Mammary epithelial cell (primary cell): ENCODE measurements around the gene DGKI.
"Not testable (repeated sequence)": the region's sequence is repeated elsewhere in the genome, so short reads cannot be mapped to it uniquely, and the experiment has no call there.

Source experiments
- EZH2 ChIP-seq: IDR thresholded peaks from 2 replicates; pipeline ENCODE4 v1.6.1; 2012; ENCODE audit warnings: low read length, inconsistent platforms, borderline replicate concordance
- TF ChIP-seq, protein P1 (sequence below), 2 donors: IDR thresholded peaks in 1 of 2; conservative IDR thresholded peaks in 1 of 2; 2 replicates each; pipeline ENCODE4 v1.5.1; 2011 to 2012; ENCODE audit warnings: inconsistent platforms in 2 of 2, low read length in 2 of 2, mild to moderate bottlenecking in 2 of 2, control low read depth in 1 of 2, low read depth in 1 of 2; ENCODE audit not compliant: insufficient read depth in 1 of 2; ENCODE audit errors: extremely low read depth in 1 of 2

DNA sequence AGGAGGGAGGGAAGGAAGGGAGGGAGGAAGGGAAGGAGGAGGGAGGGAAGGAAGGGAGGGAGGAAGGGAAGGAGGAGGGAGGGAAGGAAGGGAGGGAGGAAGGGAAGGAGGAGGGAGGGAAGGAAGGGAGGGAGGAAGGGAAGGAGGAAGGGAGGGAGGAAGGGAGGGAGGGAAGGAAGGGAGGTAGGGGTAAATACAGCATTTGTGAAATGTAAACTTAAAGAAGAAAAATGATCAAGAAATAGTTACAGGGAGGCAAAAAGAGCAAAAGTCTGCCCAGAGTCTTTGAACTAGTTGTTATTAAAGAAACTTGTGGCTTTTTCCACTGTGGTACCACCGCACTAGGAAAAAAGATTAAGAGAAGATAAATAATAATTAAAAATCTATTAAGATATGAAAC lies 398.2 kb downstream of the DGKI start:
- TF ChIP-seq, protein P1, sequence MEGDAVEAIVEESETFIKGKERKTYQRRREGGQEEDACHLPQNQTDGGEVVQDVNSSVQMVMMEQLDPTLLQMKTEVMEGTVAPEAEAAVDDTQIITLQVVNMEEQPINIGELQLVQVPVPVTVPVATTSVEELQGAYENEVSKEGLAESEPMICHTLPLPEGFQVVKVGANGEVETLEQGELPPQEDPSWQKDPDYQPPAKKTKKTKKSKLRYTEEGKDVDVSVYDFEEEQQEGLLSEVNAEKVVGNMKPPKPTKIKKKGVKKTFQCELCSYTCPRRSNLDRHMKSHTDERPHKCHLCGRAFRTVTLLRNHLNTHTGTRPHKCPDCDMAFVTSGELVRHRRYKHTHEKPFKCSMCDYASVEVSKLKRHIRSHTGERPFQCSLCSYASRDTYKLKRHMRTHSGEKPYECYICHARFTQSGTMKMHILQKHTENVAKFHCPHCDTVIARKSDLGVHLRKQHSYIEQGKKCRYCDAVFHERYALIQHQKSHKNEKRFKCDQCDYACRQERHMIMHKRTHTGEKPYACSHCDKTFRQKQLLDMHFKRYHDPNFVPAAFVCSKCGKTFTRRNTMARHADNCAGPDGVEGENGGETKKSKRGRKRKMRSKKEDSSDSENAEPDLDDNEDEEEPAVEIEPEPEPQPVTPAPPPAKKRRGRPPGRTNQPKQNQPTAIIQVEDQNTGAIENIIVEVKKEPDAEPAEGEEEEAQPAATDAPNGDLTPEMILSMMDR (conservative IDR thresholded peaks at IDR 0.05 in 1 of 2, IDR thresholded peaks at IDR 0.05 in 1 of 2; ENCODE audit: extremely low read depth in 1 of 2, insufficient read depth in 1 of 2, low read depth in 1 of 2, low read length in 2 of 2) = not testable (repeated sequence)
- not testable (repeated sequence) for TF ChIP-seq EZH2
